GM10266 (cell line): ENCODE data around the gene PARK7.

Experiments used
- DNase-seq: peaks from one replicate; pipeline ENCODE4 v3.0.0; 2012; ENCODE audit errors: extremely low spot score
- CTCF ChIP-seq: IDR thresholded peaks from 2 replicates; pipeline ENCODE4 v1.5.1; 2012; ENCODE audit warnings: mild to moderate bottlenecking, low read depth; ENCODE audit not compliant: control insufficient read depth, insufficient read depth; ENCODE audit errors: missing control alignments

The PARK7 gene

DNA sequence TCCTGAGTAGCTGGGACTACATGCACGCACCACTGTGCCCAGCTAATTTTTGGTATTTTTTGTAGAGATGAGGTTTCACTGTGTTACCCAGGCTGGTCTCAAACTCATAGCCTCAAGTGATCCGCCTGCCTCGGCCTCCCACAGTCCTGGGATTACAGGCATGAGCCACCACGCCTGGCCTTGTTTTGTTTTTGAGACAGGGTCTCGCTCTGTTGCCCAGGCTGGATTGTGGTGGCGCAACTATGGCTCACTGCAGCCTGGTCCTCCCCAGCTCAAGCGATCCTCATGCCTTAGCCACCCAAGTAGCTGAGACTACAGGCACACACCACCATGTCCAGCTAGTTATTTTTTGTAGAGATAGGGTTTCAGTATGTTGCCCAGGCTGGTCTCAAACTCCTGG is 26.0 kb downstream of the PARK7 start:
- no peak for TF ChIP-seq CTCF
- no peak for DNase-seq

DNA sequence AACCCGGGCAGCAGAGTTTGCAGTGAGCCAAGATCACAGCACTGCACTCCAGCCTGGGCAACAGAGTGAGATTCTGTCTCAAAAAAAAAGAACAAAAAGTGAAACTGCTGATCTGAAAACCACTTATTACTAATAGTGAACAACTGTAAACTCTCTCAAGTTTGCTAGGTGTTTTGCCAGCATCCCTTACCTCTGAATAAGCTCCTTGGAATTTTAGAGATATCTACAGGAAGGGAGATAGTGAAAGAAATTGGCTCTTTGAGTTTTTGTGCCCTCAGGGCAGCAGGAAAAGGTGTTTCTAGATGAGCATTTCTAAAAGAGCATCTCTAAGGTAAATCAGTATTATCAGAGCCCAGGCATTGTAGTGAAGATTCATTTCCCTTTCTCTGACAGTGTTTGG is 27.1 kb downstream of the PARK7 start:
- TF ChIP-seq CTCF = no peak
- DNase-seq = no peak

- no peak for DNase-seq
- TF ChIP-seq CTCF = no peak
Measured at GRCh38 chr1:7989762-7990428, 28.4 kb downstream of the PARK7 start.

- no peak for TF ChIP-seq CTCF
- no peak for DNase-seq
Measured at GRCh38 chr1:7991504-7992440, 30.3 kb downstream of the PARK7 start.

GRCh38 chr1:7992885-7993284 is 31.4 kb downstream of the PARK7 start:
- TF ChIP-seq CTCF = no peak
- no peak for DNase-seq

DNA sequence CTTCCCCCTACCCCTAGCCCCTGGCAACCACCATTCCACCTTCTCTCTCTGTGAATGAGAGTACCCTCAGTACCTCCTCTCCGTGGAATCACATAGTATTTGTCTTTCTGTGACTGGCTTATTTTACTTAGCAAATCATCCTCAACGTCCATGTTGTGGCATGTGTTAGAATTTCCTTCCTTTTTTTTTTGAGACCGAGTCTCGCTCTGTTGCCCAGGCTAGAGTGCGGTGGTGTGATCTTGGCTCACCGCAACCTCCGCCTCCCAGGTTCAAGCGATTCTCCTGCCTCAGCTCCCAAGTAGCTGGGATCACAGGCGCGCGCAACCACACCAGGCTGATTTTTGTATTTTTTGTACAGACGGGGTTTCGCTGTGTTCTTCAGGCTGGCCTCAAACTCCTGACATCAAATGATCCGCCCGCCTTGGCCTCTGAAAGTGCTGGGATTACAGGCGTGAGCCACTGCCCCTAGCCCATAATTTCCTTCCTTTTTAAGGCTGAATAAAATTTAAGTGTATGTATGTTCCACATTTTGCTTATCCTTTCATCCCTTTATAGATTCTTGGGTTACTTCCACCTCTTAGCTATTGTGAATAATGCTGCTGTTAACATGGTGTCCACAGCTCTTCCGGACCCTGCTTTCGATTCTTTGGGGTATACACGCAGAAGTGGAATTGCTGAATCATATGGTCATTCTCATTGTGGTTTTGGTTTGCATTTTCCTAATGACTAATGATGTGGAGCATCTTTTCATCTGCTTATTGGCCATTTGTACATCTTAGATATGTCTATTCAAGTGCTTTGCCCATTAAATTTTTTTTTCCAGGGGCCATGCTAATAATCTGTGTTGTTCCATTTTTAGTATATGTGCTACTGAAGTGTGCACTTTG is 32.3 kb downstream of the PARK7 start:
- peak; percentile 32 for DNase-seq
- no peak for TF ChIP-seq CTCF
